Keratinocyte (primary cell): ENCODE data around the gene RPS16. TPM values are rescaled to one million over a fixed set of nuclear protein-coding genes. Genes with fewer than 3 reads are reported as not detected.

Experiments
- DNase-seq: peaks from one replicate; pipeline ENCODE4 v3.0.0-alpha.2; 2011; ENCODE audit warnings: low read depth, missing footprints, low spot score
- FAIRE-seq: peaks from 2 replicates; lab custom pipeline; 2011; peaks lifted over from hg19 to GRCh38; lab: Jason Lieb, UNC
- H2AFZ ChIP-seq: 2 replicates; pipeline ENCODE4 v1.6.0; 2012; ENCODE audit warnings: low read length, control low read depth, inconsistent platforms; ENCODE audit not compliant: control insufficient read depth
- H3K27ac ChIP-seq: 2 replicates; pipeline ENCODE4 v1.5.1; 2011; ENCODE audit warnings: low read length; ENCODE audit not compliant: control insufficient read depth, insufficient read depth
- H3K27me3 ChIP-seq: 3 replicates; pipeline ENCODE4 v1.6.0; 2011; ENCODE audit warnings: low read length; ENCODE audit not compliant: control insufficient read depth, insufficient read depth; ENCODE audit errors: extremely low read depth
- H3K36me3 ChIP-seq, 2 experiments: 2 replicates in 1 of 2; 3 replicates in 1 of 2; pipeline ENCODE4 v1.5.1; 2011; ENCODE audit warnings: low read length in 2 of 2, mild to moderate bottlenecking in 1 of 2; ENCODE audit not compliant: control insufficient read depth in 2 of 2, insufficient read depth in 2 of 2; ENCODE audit errors: extremely low read depth in 1 of 2
- H3K4me1 ChIP-seq: 3 replicates; pipeline ENCODE4 v1.5.1; 2011; ENCODE audit warnings: low read length; ENCODE audit not compliant: control insufficient read depth, insufficient read depth; ENCODE audit errors: extremely low read depth
- H3K4me2 ChIP-seq: 3 replicates; pipeline ENCODE4 v1.6.0; 2011; ENCODE audit warnings: low read depth, low read length; ENCODE audit not compliant: control insufficient read depth, insufficient read depth; ENCODE audit errors: extremely low read depth
- H3K4me3 ChIP-seq, 3 experiments: fragments of 200-600 bp in 1 of 3; sonication (generic) in 1 of 3; 2 replicates in 2 of 3; 3 replicates in 1 of 3; pipeline ENCODE4 v1.5.1; 2011 to 2016; ENCODE audit warnings: low read length in 3 of 3, mild to moderate bottlenecking in 3 of 3, control low read depth in 2 of 3, inconsistent platforms in 1 of 3, low read depth in 1 of 3, mixed read lengths in 1 of 3, mixed run types in 1 of 3, moderate library complexity in 1 of 3; ENCODE audit not compliant: control insufficient read depth in 2 of 3, insufficient read depth in 2 of 3; ENCODE audit errors: extremely low read depth in 1 of 3
- H3K79me2 ChIP-seq: 2 replicates; pipeline ENCODE4 v1.6.0; 2012; ENCODE audit warnings: low read length; ENCODE audit not compliant: control insufficient read depth, insufficient read depth
- H3K9ac ChIP-seq: 3 replicates; pipeline ENCODE4 v1.6.0; 2011; ENCODE audit warnings: low read length; ENCODE audit not compliant: control insufficient read depth, insufficient read depth; ENCODE audit errors: extremely low read depth
- H3K9me1 ChIP-seq: 3 replicates; pipeline ENCODE4 v1.6.0; 2011; ENCODE audit warnings: low read length; ENCODE audit not compliant: control insufficient read depth, insufficient read depth; ENCODE audit errors: extremely low read depth
- H3K9me3 ChIP-seq: 2 replicates; pipeline ENCODE4 v1.5.1; 2012; ENCODE audit warnings: low read depth, low read length; ENCODE audit not compliant: control insufficient read depth
- H4K20me1 ChIP-seq: 3 replicates; pipeline ENCODE4 v1.6.0; 2011; ENCODE audit warnings: low read length; ENCODE audit not compliant: control insufficient read depth, insufficient read depth; ENCODE audit errors: extremely low read depth
- CTCF ChIP-seq, 3 experiments: IDR thresholded peaks in 1 of 3; conservative IDR thresholded peaks in 1 of 3; optimal IDR thresholded peaks in 1 of 3; 2 replicates in 2 of 3; 3 replicates in 1 of 3; pipeline versions ENCODE3 to v1.5.1; 2011; ENCODE audit warnings: low read length in 3 of 3, mild to moderate bottlenecking in 3 of 3, moderate library complexity in 2 of 3, control low read depth in 1 of 3, inconsistent platforms in 1 of 3; ENCODE audit not compliant: insufficient read depth in 2 of 3; ENCODE audit errors: extremely low read depth in 1 of 3
- EZH2 ChIP-seq: IDR thresholded peaks from one replicate; pipeline ENCODE4 v1.6.1; 2012; ENCODE audit warnings: inconsistent platforms, mild to moderate bottlenecking, low read length, moderate library complexity
- dilution Hi-C: fragments of 300-500 bp; cut with MboI; formaldehyde crosslinking; loops from one replicate; pipeline ENCODE4 v1.7.0; 2020; ENCODE audit warnings: low sequenced_read_pairs; ENCODE audit not compliant: extremely low pct_ligation_motif_present
- polyA plus RNA-seq, 5 experiments: library from polyadenylated mRNA; depleted of rRNA in 3 of 5; stranded (reverse) in 3 of 5; stranded (forward) in 1 of 5; unstranded in 1 of 5; fragments of >200 nt; gene quantifications; 1 replicate in 1 of 5; 2 replicates in 3 of 5; 3 replicates in 1 of 5; pipeline versions ENCODE4 v1.2.1 to v1.2.3, GENCODE V29; 2011 to 2012; ENCODE audit warnings: missing spikeins in 2 of 5, low read depth in 1 of 5, low replicate concordance in 1 of 5

Gene RPS16
- polyA plus RNA-seq, 1 donor (not counting 4 experiments of a cell fraction or from before 2014, with no cell fraction given) = 1,323 TPM

- Histone ChIP-seq H3K4me3 (no peak overlapping the region), H3K9ac (no peak overlapping the region), H3K36me3 (peaks cover 8 to 14% of the 10 kb centered on the region in 2 experiments), H3K9me1 (no peaks in the 10 kb centered on the region), H3K4me2 (no peak overlapping the region), H3K4me1 (no peaks in the 10 kb centered on the region), H3K79me2 (no peaks in the 10 kb centered on the region), H4K20me1 (no peaks in the 10 kb centered on the region), H2AFZ (no peak overlapping the region), H3K27ac (no peak overlapping the region), H3K9me3 (no peaks in the 10 kb centered on the region), H3K27me3 (no peaks in the 10 kb centered on the region)
- no peak for DNase-seq
- dilution Hi-C loops = no loop called here
- no peak for FAIRE-seq
- TF ChIP-seq EZH2 (no peak), CTCF (optimal IDR thresholded peaks at IDR 0.05 in 1 of 3, IDR thresholded peaks at IDR 0.05 in 1 of 3, conservative IDR thresholded peaks at IDR 0.05 in 1 of 3; ENCODE audit: extremely low read depth in 1 of 3, insufficient read depth in 2 of 3, low read length in 3 of 3) (no peak)
These were observed 15.0 kb downstream of the RPS16 start for GRCh38 chr19:39420769-39421168.

GRCh38 chr19:39419003-39419402 lies 16.7 kb downstream of the RPS16 start:
- Histone ChIP-seq H3K9me3 (no peaks in the 10 kb centered on the region), H3K27me3 (no peaks in the 10 kb centered on the region), H4K20me1 (no peaks in the 10 kb centered on the region), H3K36me3 (peaks cover 7 to 14% of the 10 kb centered on the region in 2 experiments), H3K27ac (no peak overlapping the region), H3K79me2 (peaks cover under 1% of the 10 kb centered on the region), H3K4me1 (peaks cover 2% of the 10 kb centered on the region), H2AFZ (no peak overlapping the region), H3K4me3 (no peak overlapping the region), H3K9me1 (no peaks in the 10 kb centered on the region), H3K4me2 (no peak overlapping the region), H3K9ac (no peak overlapping the region)
- TF ChIP-seq CTCF (optimal IDR thresholded peaks at IDR 0.05 in 1 of 3, IDR thresholded peaks at IDR 0.05 in 1 of 3, conservative IDR thresholded peaks at IDR 0.05 in 1 of 3; ENCODE audit: extremely low read depth in 1 of 3, insufficient read depth in 2 of 3, low read length in 3 of 3) = no peak
- TF ChIP-seq EZH2 = no peak
- FAIRE-seq = no peak
- dilution Hi-C loops = no loop called here
- DNase-seq = no peak
